22Rv1 (cell line): ENCODE measurements around the gene METTL15.
"Not testable (repeated sequence)": the region's sequence is repeated elsewhere in the genome, so short reads cannot be mapped to it uniquely, and the experiment has no call there.

Experiments
- H3K27ac ChIP-seq: fragments of 450-650 bp; 2 replicates; pipeline ENCODE4 v1.5.1; 2017
- ZFX ChIP-seq: fragments of 450-650 bp; IDR thresholded peaks from 2 replicates; pipeline ENCODE4 v1.6.1; 2017; ENCODE audit warnings: antibody characterized with exemption, borderline replicate concordance
- TF ChIP-seq, protein P1 (sequence below): fragments of 450-650 bp; IDR thresholded peaks from 2 replicates; pipeline ENCODE4 v1.5.1; 2017; ENCODE audit warnings: mild to moderate bottlenecking

METTL15 gene

DNA sequence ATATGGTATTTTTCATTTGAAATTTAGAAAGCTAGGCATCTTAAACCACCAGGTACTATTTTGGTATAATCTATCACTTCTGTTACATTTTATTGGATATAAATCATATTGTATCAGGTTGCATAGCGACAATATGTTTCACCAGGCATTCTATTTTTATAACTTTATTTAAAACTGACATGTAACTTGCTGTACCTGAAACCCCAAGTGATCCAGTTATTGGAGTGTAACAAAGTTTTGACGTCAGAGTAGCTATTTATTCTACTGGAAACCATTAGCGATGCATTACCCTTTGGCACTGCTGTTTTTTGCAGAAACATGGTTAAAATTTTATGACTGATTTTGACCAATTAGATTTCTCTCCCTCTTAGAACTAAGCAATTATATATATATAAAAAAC lies 160.7 kb downstream of the METTL15 start:
- no peak for TF ChIP-seq ZFX
- TF ChIP-seq, protein P1, sequence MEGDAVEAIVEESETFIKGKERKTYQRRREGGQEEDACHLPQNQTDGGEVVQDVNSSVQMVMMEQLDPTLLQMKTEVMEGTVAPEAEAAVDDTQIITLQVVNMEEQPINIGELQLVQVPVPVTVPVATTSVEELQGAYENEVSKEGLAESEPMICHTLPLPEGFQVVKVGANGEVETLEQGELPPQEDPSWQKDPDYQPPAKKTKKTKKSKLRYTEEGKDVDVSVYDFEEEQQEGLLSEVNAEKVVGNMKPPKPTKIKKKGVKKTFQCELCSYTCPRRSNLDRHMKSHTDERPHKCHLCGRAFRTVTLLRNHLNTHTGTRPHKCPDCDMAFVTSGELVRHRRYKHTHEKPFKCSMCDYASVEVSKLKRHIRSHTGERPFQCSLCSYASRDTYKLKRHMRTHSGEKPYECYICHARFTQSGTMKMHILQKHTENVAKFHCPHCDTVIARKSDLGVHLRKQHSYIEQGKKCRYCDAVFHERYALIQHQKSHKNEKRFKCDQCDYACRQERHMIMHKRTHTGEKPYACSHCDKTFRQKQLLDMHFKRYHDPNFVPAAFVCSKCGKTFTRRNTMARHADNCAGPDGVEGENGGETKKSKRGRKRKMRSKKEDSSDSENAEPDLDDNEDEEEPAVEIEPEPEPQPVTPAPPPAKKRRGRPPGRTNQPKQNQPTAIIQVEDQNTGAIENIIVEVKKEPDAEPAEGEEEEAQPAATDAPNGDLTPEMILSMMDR = no peak
- H3K27ac ChIP-seq = no peak overlapping the region

DNA sequence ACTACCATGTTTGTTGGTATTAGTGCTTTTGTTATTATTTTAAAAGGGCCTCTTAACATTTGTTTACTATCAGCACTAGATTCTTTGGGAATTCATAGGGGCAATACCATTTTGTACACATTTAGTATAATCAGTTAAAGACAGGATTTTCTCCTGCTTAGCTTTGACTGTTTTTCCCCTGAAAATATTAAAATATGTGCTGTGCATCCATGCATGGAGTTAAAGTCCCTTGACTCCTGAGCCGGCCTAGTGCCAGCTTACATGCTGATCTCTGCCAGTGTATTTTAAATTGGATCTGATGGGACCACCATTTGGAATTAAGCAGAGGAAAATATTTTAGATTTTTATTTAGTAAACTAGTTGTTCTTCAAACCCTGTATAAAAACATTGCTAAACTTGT lies 161.4 kb downstream of the METTL15 start:
- no peak overlapping the region for H3K27ac ChIP-seq
- TF ChIP-seq ZFX = no peak

DNA sequence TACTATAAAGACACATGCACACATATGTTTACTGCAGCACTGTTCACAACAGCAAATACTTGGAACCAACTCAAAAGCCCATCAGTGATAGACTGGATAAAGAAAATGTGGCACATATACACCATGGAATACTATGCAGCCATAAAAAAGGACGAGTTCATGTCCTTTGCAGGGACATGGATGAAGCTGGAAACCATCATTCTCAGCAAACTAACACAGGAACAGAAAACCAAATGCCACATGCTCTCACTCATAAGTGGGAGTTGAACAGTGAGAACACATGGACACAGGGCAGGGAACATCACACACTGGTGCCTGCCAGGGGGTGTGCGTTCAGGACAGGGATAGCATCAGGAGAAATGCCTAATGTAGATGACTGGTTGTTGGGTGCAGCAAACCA lies 164.1 kb downstream of the METTL15 start:
- H3K27ac ChIP-seq = not testable (repeated sequence)

DNA sequence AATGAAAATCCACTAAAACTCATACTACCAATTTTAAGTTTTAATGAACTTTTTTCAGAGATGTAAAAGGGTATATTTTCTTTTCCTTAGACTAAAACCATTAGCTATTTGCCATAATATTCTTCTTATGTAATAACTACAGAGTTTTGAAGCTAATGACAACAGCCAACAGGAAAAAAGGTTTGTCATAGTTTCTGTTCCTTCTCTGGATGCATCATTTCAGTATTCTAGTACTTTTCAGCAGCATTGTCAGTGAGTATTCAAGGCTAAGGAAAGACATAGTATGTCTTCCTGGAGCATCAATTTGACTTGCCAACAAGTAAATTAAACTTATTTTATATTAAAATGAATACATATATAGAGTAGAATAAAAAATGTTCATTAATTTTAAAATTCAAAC lies 166.0 kb downstream of the METTL15 start:
- TF ChIP-seq ZFX = no peak
- TF ChIP-seq, protein P1 = no peak
- H3K27ac ChIP-seq = no peak overlapping the region

DNA sequence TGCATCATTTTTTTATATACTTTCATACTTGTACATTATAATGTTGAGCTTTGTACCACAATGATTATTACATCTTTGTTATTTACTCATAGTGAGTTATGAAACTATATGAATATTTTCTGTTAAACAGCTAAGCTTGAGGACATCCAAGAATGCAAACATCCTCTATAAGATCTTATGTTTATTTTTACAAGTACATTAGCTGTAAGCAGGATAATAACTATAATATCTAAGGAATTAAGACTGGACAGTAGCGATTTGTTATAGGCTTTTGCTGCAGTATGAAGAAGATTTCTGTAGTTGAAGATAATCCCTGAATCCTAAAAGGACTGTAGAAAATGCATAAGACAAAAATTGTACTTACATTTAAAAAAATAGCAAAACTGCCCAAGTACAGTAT lies 176.0 kb downstream of the METTL15 start:
- no peak for TF ChIP-seq ZFX
- TF ChIP-seq, protein P1 = no peak
- no peak overlapping the region for H3K27ac ChIP-seq

DNA sequence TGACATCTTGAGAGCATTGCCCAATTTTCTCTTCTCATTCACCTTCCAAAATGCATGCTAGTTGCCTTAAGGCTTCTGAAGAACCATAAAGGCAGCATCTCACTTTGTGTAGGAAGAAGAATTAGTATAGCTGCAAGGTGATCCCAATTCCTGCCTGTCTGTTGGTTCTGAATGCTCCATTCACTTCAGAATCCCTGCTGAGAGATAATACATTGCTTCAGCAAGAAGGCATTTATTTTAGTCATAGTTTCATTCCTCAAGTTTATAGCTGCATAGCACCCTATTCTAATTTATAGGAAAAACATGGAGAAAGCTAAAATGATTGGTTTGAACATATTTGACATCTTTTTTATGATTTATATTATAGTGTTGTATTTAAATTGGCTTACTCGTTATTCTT lies 181.3 kb downstream of the METTL15 start:
- H3K27ac ChIP-seq = no peak overlapping the region
- TF ChIP-seq ZFX = no peak
- TF ChIP-seq, protein P1 = no peak

DNA sequence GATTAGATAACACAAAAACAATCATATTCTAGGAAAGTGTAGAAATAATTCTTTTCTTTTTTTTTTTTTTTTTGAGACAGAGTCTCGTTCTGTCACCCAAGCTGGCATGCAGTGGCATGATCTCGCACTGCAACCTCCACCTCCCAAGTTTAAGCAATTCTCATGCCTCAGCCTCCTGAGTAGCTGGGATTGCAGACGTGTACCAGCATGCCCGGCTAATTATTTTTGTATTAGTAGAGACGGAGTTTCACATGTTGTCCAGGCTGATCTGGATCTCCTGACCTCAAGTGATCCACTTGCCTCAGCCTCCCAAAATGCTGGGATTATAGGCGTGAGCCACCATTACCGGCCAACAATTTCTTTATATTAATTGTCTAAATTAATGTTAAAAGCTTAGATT lies 182.8 kb downstream of the METTL15 start:
- not testable (repeated sequence) for H3K27ac ChIP-seq

DNA sequence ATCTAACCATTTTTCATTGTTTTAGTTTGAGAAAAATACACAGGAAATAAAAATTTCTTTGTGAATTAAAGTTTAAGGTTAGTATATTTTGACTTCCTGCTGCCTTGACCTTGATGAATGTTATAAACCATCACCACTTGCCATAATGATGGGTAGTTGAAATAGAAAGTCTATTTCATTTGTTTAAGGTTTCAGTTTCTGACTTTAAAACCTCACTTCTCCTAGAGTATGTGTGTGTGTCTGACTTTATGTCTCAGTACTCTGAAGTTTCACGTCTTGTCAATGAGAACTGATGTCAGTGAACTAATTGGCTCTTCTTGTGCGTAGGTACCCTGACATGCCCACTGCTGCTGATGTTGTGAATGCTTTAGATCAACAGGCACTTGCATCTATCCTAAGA lies 188.2 kb downstream of the METTL15 start:
- H3K27ac ChIP-seq = no peak overlapping the region
- TF ChIP-seq, protein P1 = no peak
- no peak for TF ChIP-seq ZFX

DNA sequence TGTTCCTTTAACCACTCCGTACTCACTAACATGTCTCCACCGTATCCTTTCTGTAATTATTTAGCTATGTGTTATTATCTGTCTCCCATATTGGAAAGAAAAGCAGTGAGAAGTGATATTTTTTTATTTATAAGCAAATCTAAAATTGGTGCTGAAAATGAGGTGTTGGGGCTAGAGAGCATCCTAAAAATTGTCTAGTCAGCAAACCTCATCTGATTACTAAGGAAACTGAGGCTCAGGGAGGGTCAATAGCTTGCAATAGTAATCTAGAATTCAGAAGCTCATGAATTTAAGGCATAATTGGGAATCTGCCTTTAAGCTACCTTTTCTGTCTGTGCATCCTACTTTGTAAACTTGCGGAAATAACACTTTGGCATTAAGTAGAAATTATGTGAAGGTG lies 190.0 kb downstream of the METTL15 start:
- H3K27ac ChIP-seq = no peak overlapping the region
- TF ChIP-seq ZFX = no peak
- TF ChIP-seq, protein P1 = no peak
